ENCODE measurements around the gene TPT1.
"Not testable (repeated sequence)": the region's sequence is repeated elsewhere in the genome, so short reads cannot be mapped to it uniquely, and the experiment has no call there.

The TPT1 gene

DNA sequence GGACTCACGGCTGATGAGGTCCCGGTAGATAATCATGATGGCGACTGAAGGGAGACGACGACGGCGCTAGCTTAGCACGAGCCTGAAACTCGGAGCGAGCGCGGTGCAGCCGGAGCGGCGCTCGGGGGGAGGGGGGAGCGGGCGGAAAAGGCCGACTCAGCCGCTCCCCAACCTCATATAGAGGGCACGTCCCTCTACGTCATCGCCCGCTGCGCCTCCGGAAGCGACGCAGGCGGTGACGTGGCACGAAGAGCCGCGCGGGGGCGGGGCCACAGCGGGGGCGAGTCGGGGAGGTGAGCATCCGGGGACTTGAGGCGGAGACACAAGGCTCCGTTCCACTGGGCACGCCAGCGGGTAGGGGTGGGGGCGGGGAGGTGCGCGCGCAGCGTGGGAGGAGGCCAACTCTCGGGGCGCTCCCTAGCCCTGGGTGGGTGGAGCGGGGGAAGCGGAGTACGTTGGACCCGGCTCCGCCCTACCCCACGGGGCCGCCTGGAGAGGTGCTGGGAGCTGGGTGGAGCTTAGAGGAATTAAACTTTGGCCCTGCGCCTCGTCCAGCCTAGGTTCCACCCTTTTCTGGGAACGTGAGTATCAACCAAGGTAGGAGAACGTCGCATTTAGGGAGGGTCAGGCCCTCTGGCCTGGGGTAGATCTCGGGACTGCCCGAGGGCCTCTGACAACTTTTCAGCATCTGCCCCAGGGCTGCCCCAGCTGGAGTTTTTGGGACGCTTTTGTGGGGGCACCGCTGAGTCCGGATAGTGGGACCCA is at the start of gene TPT1:
Gene TPT1, minus strand, starts transcription at position 150 of the 765 bp plus-strand sequence. Its CDS starts 114 bp downstream, at position 36.
- peak; percentile 98 to 100 for DNase-seq (ENCODE audit: extremely low read depth in 1 of 2, low read depth in 1 of 2)

DNA sequence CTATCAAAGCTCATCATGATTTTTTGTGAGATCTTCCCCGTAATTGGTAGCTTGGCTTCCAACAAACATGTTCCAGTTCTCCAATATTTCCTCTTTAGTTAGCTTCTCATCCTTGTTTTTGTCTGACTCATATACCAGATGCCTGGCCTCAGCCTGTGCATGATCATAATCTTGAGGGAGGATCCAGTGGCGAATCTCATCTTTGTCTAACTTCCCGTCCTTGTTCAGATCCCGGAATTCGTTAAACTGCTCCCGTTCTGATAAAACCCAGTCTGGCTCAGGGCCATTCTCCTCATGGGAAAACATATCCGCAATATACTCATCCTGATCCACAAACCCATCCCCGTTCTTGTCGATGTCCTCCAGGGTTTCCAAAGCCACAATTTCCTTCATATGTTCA is 49.4 kb upstream of the TPT1 start:
- DNase-seq (ENCODE audit: extremely low read depth in 1 of 2, low read depth in 1 of 2), result not testable (repeated sequence)

DNA sequence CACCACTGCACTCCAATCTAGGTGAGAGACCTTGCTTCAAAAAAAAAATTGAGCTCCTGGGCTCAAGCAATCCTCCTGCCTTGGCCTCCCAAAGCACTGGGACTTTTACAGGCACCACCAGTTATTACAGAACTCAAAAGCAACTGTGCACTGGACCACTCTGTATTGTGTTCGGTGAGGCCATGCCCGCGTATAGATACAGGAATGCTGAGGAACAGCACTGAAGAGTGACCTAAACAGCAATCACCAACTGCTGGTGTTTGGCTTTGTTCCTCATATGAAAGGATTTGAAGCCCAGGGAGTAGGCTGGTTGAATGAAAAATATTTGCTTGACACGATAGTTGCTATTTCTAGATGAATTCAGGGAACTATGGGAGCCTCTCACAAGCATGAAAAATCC is 47.7 kb upstream of the TPT1 start:
- DNase-seq (ENCODE audit: extremely low read depth in 1 of 2, low read depth in 1 of 2), result no peak

DNA sequence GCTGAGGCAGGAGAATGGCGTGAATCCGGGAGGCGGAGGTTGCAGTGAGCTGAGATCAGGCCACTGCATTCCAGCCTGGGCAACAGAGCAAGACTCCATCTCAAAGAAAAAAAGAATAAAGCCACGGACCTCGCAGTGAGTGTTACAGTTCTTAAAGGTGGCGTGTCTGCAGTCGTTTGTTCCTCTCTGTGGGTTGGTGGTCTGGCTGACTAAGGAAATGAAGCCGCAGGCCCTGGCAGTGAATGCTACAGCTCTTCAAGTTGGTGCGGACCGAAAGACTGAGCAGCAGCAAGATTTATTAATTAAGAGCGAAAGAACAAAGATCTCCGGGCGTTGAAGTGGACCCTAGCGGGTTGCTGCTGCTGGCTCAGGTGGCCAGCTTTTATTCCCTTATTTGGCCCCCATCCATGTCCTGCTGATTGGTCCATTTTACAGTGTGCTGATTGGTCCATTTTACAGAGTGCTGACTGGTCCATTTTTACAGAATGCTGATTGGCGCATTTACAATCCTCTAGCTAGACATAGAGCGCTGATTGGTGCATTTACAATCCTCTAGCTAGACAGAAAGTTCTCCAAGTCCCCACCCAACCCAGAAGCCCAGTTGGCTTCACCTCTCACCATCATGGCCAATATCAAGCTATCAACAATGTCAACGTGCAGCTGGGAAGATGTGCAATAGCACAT is 46.1 kb upstream of the TPT1 start:
- not testable (repeated sequence) for DNase-seq (ENCODE audit: extremely low read depth in 1 of 2, low read depth in 1 of 2)

DNA sequence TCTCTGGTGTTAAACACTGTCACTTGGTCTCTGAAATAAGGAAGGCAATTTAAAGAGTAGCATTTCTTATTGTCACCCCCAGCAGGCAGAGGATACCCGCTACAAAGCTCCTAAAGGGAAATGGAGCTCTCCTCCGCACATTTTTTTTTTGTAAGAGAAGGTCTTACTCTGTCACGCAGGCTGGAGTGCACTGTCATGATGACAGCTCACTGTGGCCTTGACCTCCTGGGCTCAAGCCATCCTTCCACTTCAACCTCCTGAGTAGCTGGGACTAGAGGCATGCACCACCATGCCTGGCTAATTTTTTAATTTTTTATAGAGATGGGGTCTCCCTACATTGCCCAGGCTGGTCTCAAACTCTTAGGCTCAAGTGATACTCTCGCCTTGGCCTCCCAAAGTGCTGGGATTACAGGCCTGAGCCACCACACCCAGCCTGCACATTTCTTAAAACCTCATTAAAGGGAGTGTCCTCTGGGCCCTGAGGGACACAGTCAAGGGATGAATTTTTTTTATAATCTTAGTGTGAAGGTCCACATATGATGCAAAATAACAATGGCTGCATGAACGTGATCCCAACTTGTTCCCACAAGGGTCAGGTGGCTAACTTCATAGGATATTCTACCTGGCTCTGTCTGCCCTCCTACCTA is 45.0 kb upstream of the TPT1 start:
- DNase-seq (ENCODE audit: extremely low read depth in 1 of 2, low read depth in 1 of 2), result no peak

DNA sequence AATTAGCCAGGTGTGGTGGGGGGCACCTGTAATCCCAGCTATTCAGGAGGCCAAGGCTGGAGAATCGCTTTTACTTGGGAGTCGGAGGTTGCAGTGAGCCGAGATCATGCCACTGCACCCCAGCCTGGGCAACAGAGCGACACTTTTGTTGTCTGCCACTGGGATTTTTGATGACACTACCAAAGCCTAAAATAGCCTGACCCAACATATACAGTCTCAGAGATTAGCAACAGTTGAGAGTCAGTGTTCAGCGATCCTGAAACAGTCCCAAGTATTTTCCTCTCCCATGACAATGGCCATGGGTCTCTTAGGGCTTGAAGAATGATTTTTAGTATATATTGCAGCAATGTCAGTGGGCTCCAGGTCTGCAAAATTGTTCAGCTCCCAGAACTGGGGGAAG is 44.3 kb upstream of the TPT1 start:
- DNase-seq (ENCODE audit: extremely low read depth in 1 of 2, low read depth in 1 of 2), result no peak

DNA sequence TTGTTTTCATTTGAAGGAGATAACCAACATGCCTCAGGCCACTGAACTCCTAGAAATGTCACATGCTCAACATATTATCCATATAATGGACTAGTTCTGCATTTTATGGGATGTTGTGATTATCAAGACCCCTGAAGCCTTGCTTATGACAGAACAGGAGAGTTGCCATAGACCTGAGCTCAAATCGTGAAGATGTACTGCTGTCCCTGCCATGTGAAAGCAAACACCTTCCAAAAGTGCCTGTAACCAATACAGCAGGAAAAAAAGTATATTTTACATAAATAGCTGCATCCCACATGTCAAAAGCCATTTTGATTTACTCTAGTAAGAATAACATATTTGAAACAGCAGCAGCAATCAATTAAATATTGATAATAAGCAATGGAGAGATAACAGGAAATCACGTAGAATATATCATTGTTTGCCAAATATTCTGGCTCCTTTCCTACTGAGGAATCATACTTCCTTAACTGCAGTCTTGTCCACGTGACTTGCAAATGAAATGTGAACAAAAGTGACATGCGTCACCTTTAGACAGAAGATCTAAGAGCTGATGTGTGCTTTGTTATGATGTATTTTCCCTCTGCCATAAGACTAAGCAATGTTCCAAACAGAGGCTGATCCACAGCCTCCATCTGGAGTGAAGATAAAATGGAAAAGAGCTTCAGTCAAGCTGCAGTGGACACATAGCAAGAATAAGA is 43.6 kb upstream of the TPT1 start:
- no peak for DNase-seq (ENCODE audit: extremely low read depth in 1 of 2, low read depth in 1 of 2)

DNA sequence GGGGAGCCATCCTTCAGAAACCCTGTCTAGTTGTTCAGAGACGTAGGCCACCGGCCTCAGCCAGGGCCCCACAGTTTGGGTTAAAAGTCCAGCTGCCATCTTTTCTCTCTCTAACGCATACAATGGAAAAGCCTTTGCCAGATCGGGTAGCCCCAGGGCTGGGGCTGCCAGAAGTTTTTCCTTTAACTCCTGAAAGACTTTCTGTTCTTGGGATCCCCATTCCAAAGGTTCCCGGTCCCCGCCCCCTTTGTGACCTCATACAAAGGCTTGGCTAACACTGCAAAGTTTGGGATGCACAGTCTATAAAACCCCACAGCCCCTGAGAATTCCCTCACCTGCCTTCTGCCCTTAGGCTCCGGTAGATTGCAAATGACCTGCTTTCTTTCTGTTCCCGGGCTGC is 41.8 kb upstream of the TPT1 start:
- DNase-seq (ENCODE audit: extremely low read depth in 1 of 2, low read depth in 1 of 2), result not testable (repeated sequence)

DNA sequence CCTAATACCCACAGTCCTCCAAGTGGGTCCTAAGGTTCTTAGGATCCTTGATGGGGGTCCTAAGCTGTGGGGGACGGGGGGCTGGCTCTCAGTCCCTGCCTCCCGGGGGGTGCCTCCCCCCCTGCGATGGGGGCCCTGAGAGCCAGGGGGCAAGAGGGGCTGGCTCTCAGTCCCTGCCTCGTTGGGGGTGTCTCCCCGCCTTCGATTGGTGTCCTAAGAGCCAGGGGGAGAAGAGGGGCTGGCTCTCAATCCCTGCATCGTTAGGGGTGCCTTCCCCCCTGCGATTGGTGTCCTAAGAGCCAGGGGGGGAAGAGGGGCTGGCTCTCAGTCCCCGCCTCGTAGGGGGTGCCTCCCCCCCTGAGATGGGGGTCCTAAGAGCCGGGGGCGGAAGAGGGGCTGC is 40.2 kb upstream of the TPT1 start:
- no peak for DNase-seq (ENCODE audit: extremely low read depth in 1 of 2, low read depth in 1 of 2)

DNA sequence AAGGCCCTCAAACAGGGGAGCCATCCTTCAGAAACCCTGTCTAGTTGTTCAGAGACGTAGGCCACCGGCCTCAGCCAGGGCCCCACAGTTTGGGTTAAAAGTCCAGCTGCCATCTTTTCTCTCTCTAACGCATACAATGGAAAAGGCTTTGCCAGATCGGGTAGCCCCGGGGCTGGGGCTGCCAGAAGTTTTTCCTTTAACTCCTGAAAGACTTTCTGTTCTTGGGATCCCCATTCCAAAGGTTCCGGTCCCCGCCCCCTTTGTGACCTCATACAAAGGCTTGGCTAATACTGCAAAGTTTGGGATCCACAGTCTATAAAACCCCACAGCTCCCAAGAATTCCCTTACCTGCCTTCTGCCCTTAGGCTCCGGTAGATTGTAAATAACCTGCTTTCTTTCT is 39.7 kb upstream of the TPT1 start:
- DNase-seq (ENCODE audit: extremely low read depth in 1 of 2, low read depth in 1 of 2), result not testable (repeated sequence)

DNA sequence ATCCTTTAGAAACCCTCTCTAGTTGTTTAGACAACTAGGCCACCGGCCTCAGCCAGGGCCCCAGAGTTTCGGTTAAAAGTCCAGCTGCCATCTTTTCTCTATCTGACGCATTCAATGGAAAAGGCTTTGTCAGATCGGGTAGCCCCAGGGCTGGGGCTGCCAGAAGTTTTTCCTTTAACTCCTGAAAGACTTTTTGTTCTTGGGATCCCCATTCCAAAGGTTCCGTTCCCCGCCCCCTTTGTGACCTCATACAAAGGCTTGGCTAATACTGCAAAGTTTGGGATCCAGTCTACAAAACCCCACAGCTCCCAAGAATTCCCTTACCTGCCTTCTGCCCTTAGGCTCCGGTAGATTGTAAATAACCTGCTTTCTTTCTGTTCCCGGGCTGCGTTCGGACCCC is 38.5 kb upstream of the TPT1 start:
- not testable (repeated sequence) for DNase-seq (ENCODE audit: extremely low read depth in 1 of 2, low read depth in 1 of 2)

DNA sequence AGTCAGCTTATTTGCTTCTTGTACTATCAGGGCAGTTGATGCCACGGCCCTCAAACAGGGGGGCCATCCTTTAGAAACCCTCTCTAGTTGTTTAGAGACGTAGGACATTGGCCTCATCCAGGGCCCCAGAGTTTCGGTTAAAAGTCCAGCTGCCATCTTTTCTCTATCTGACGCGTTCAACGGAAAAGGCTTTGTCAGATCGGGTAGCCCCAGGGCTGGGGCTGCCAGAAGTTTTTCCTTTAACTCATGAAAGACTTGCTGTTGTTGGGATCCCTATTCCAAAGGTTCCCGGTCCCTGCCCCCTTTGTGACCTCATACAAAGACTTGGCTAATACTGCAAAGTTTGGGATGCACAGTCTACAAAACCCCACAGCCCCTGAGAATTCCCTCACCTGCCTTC is 37.8 kb upstream of the TPT1 start:
- DNase-seq (ENCODE audit: extremely low read depth in 1 of 2, low read depth in 1 of 2), result not testable (repeated sequence)

DNA sequence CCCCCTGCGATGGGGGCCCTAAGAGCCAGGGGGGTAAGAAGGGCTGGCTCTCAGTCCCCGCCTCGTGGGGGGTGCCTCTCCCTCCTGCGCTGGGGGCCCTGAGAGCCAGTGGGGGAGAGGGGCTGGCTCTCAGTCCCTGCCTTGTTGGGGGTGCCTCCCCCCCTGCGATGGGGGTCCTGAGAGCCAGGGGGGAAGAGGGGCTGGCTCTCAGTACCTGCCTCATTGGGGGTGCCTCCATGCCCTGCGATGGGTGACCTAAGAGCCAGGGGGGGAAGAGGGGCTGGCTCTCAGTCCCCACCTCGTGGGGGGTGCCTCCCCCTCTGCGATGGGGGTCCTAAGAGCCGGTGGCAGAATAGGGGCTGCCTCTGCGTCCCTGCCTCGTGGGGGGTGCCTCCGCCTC is 36.3 kb upstream of the TPT1 start:
- not testable (repeated sequence) for DNase-seq (ENCODE audit: extremely low read depth in 1 of 2, low read depth in 1 of 2)

DNA sequence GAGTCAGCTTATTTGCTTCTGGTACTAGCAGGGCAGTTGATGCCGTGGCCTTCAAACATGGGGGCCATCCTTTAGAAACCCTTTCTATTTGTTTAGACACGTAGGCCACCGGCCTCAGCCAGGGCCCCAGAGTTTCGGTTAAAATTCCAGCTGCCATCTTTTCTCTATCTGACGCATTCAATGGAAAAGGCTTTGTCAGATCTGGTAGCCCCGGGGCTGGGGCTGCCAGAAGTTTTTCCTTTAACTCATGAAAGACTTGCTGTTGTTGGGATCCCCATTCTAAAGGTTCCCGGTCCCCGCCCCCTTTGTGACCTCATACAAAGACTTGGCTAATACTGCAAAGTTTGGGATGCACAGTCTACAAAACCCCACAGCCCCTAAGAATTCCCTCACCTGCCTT is 35.7 kb upstream of the TPT1 start:
- DNase-seq (ENCODE audit: extremely low read depth in 1 of 2, low read depth in 1 of 2), result not testable (repeated sequence)

DNA sequence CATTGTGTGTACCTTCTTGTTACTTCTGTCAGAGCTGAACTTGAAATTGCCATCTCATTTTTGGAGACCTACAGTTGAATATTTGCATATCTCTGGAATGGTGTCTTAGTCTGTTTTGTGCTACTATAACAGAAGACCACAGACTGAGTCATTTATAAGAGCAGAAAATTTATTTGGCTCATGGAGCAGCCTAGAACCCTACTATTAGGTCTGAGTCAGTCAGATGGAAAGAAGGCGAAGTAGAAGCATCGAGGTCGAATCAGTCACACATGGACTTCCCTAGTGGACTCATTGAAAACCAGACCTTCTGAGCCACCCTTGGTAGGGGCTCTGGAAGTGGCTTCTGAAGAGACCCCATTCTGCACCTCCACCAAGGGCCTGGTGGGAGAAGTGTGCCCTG is 33.9 kb upstream of the TPT1 start:
- DNase-seq (ENCODE audit: extremely low read depth in 1 of 2, low read depth in 1 of 2), result no peak

DNA sequence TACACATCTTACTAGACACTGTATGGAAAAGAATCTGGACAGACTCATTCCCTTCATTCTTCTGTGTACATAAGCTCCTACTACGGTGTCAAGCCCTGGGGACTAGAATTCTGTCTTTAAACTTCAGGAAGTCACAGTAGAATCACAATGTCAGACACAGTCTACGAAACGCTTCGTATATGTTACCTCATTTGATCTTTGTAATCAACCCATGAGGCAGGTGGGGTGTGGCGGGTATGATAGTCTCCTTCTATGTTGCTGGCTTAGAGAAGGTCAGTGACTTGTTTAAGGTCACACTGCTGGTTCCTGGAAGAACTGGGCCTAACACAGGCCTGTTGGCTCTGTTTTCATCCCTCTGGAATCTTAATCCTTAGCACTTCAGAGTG is 32.2 kb upstream of the TPT1 start:
- DNase-seq (ENCODE audit: extremely low read depth in 1 of 2, low read depth in 1 of 2), result no peak

DNA sequence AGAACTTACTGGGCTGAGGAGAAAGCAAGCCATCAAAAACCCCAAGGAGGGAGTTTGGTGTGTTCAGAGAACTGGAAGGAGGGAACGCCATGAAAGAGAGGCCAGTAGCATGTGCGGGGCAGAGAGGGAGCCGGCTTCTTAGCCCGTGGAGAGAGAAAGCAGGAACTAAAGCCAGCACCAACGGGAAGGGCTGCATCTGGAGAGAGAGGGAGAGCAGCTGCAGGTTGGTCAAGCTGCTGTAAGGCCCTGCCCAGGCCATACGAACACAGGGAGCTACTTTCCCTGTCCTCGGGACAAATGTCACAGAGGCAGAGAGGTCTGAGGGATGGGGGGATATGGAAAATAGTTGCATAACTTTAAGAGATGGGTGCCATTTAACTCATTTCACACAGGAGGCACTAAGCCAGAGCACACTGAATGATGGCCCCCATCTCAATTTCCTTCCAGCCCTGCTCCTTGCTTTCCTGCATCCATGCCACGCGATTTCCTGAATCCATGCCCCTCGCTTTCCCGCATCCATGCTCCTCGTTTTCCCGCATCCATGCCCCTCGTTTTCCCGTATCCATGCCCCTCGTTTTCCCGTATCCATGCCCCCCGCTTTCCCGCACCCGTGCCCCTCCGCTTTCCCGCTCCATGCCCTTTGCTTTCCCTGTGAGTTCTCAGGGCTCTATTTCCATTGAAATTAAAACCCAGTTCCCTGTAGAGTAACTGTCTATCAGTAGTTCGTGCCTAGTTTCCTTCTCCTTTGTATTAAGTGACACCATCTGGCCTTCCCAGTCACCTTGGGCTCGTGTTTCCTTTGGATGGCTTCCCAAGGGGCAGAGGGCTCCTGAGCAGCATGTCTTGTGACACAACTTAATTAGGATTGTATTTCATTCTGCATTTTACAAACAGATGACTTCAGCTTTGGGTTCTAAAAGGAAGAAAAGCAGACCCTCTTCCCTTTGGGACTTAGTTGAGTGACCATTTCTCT is 31.5 kb upstream of the TPT1 start:
- DNase-seq (ENCODE audit: extremely low read depth in 1 of 2, low read depth in 1 of 2), result no peak

DNA sequence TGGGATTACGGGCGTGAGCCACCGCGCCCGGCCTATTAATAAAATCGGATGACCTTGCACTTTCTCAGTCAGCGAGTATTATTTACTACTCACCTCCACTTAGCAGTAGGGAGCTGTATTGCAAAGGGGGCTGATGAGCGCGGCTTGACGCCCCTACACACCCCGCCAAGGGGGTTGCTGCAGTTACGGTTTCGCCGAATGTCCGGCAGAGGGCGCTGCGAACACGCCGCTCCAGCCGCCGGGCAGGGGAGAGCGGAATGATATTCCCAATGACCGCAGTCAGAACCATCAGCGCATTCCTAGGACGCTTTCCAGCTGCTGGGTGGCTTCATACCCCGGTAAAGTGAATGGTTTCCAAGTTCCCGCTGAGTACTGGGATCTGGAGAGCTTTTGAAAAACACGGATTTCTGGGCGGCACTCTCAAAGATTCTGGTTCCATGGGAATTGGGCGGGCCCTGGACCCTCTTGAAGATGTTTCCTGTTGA is 30.0 kb upstream of the TPT1 start:
- peak in 1 of 2 donors; percentile 41 for DNase-seq (ENCODE audit: extremely low read depth in 1 of 2, low read depth in 1 of 2)

DNA sequence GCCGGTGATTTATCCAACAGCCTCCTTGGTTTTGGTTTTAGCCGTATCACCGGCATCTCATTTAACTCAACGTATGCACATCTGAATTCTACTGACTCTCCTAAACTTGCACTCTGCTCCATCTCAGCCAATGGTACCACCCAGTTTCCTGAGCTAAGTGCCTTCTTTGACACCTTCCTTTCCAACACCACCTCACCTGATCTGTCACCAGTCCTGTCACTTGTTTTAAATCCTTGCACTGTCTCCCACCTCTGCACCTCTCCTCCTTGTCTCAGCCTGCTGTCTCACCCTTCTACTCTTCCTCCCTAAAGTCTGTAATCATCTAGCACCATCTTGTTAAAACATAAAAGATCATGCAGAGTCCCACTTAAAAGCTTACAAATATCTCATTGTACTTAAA is 28.1 kb upstream of the TPT1 start:
- DNase-seq (ENCODE audit: extremely low read depth in 1 of 2, low read depth in 1 of 2), result no peak

DNA sequence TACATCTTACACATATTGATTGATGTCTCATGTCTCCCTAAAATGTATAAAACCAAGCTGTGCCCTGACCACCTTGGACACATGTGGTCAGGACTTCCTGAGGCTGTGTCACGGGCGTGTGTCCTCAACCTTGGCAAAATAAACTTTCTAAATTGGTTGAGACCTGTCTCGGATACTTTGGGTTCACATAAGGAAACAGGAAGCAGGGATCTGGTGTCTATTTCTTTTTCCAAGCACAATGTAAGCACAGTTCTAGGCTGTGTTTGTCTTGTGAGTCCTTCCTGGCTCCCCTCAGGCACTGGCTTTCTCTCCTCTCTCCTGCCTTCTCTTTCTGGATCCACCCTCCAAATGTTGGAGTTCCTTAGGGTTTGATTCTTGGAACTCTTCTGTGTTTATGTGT is 27.6 kb upstream of the TPT1 start:
- DNase-seq (ENCODE audit: extremely low read depth in 1 of 2, low read depth in 1 of 2), result no peak
